H1 (cell line): ENCODE results near the gene NOSIP. TPM values are rescaled to one million over a fixed set of nuclear protein-coding genes. Genes with fewer than 3 reads are reported as not detected.
A peak's percentile ranks its signal among the peaks of the same experiment; 100 is the strongest.

Source experiments
- CTCF ChIA-PET: fragments of 300-600 bp; sonication (Branson Sonifier 250); formaldehyde crosslinking; loops from one replicate; lab custom pipeline; 2021; ENCODE audit not compliant: partially characterized antibody; lab: Charles Lee
- POLR2A ChIA-PET: fragments of 300-600 bp; sonication (Branson Sonifier 250); formaldehyde crosslinking; loops from one replicate; lab custom pipeline; 2021; ENCODE audit warnings: inconsistent platforms; ENCODE audit not compliant: partially characterized antibody; lab: Charles Lee
- DNase-seq, 2 experiments: peaks; one replicate each; pipeline versions ENCODE4 v3.0.0 to v3.0.0-alpha.2; 2010 to 2022; ENCODE audit warnings: low spot score in 2 of 2, low read depth in 1 of 2, mixed read lengths in 1 of 2
- FAIRE-seq: peaks from 2 replicates; lab custom pipeline; 2011; peaks lifted over from hg19 to GRCh38; lab: Jason Lieb, UNC
- H2AFZ ChIP-seq: 2 replicates; pipeline ENCODE4 v1.8.1; 2012; ENCODE audit warnings: low read length, inconsistent platforms
- H2AK5ac ChIP-seq: 2 replicates; pipeline ENCODE4 v1.6.1; 2013; ENCODE audit warnings: low read depth, low read length
- H2BK120ac ChIP-seq: replicated peaks from 2 replicates; pipeline ENCODE3; 2013; ENCODE audit warnings: low read depth, low read length, inconsistent platforms
- H2BK12ac ChIP-seq: 2 replicates; pipeline ENCODE4 v1.6.1; 2013; ENCODE audit warnings: low read depth, low read length
- H2BK15ac ChIP-seq: 2 replicates; pipeline ENCODE4 v1.6.1; 2013; ENCODE audit warnings: low read length
- H2BK20ac ChIP-seq: 2 replicates; pipeline ENCODE4 v1.6.1; 2013; ENCODE audit warnings: low read length
- H2BK5ac ChIP-seq: 2 replicates; pipeline ENCODE4 v1.6.1; 2013; ENCODE audit warnings: low read depth, low read length
- H3K14ac ChIP-seq: 2 replicates; pipeline ENCODE4 v1.6.1; 2013; ENCODE audit warnings: inconsistent platforms; ENCODE audit not compliant: insufficient read length
- H3K18ac ChIP-seq: 2 replicates; pipeline ENCODE4 v1.6.1; 2013; ENCODE audit warnings: low read length; ENCODE audit errors: extremely low read depth
- H3K23ac ChIP-seq: 2 replicates; pipeline ENCODE4 v1.6.1; 2013; ENCODE audit warnings: inconsistent platforms; ENCODE audit not compliant: insufficient read length
- H3K23me2 ChIP-seq: 2 replicates; pipeline ENCODE4 v1.6.1; 2013; ENCODE audit warnings: low read depth, low read length
- H3K27ac ChIP-seq: 2 replicates; pipeline ENCODE4 v1.6.1; 2011; ENCODE audit warnings: low read depth, low read length, inconsistent platforms
- H3K27me3 ChIP-seq, 4 experiments: replicated peaks in 1 of 4; 1 replicate in 1 of 4; 2 replicates in 3 of 4; pipeline versions ENCODE4 v1.6.1 to v1.8.1; 2011 to 2013; ENCODE audit warnings: low read length in 3 of 4, mild to moderate bottlenecking in 3 of 4, inconsistent platforms in 2 of 4, mixed read lengths in 2 of 4, moderate library complexity in 1 of 4; ENCODE audit not compliant: control insufficient read depth in 3 of 4, insufficient read depth in 3 of 4; ENCODE audit errors: extremely low read depth in 1 of 4
- H3K36me3 ChIP-seq, 4 experiments: 2 replicates each; pipeline versions ENCODE4 v1.6.1 to v1.8.1; 2011 to 2013; ENCODE audit warnings: mild to moderate bottlenecking in 4 of 4, low read length in 3 of 4, moderate library complexity in 2 of 4, control low read depth in 1 of 4, inconsistent platforms in 1 of 4; ENCODE audit not compliant: insufficient read depth in 4 of 4, control insufficient read depth in 2 of 4
- H3K4ac ChIP-seq: replicated peaks from 2 replicates; pipeline ENCODE3; 2013; ENCODE audit warnings: low read length, low read depth, mixed read lengths, inconsistent platforms; ENCODE audit not compliant: insufficient read length
- H3K4me1 ChIP-seq, 4 experiments: replicated peaks in 1 of 4; 1 replicate in 1 of 4; 2 replicates in 3 of 4; pipeline versions ENCODE4 v1.6.1 to v1.8.1; 2011 to 2013; ENCODE audit warnings: low read length in 3 of 4, inconsistent platforms in 2 of 4, mixed read lengths in 1 of 4; ENCODE audit not compliant: insufficient read depth in 4 of 4, control insufficient read depth in 3 of 4
- H3K4me2 ChIP-seq, 2 experiments: 2 replicates each; pipeline versions ENCODE4 v1.6.1 to v1.8.1; 2011 to 2013; ENCODE audit warnings: low read depth in 2 of 2, low read length in 2 of 2, control low read depth in 1 of 2, inconsistent platforms in 1 of 2, mild to moderate bottlenecking in 1 of 2; ENCODE audit not compliant: insufficient read depth in 1 of 2
- H3K4me3 ChIP-seq, 4 experiments: fragments of 200-600, 300-600 bp in 1 of 4; sonication (generic), shearing (Covaris generic), sonication (Bioruptor Twin) in 1 of 4; 2 replicates each; pipeline versions ENCODE4 v1.5.1 to v1.8.1; 2011 to 2016; ENCODE audit warnings: low read length in 4 of 4, low read depth in 3 of 4, control low read depth in 2 of 4, inconsistent platforms in 2 of 4, mild to moderate bottlenecking in 2 of 4, mixed read lengths in 1 of 4, moderate library complexity in 1 of 4; ENCODE audit not compliant: insufficient read depth in 2 of 4; ENCODE audit errors: extremely low read depth in 1 of 4
- H3K56ac ChIP-seq: replicated peaks from 2 replicates; pipeline ENCODE3; 2013; ENCODE audit warnings: low read depth, mild to moderate bottlenecking, mixed read lengths, low read length, inconsistent platforms; ENCODE audit not compliant: insufficient read length
- H3K79me1 ChIP-seq: 2 replicates; pipeline ENCODE4 v1.6.1; 2013; ENCODE audit warnings: low read depth, low read length, control low read depth
- H3K79me2 ChIP-seq, 2 experiments: 2 replicates each; pipeline versions ENCODE4 v1.6.1 to v1.8.1; 2012 to 2013; ENCODE audit warnings: low read length in 2 of 2, mild to moderate bottlenecking in 2 of 2, inconsistent platforms in 1 of 2; ENCODE audit not compliant: insufficient read depth in 2 of 2, control insufficient read depth in 1 of 2
- H3K9ac ChIP-seq, 4 experiments: replicated peaks in 1 of 4; 1 replicate in 1 of 4; 2 replicates in 3 of 4; pipeline versions ENCODE4 v1.6.1 to v1.8.1; 2011 to 2013; ENCODE audit warnings: low read depth in 3 of 4, low read length in 3 of 4, control low read depth in 2 of 4, mild to moderate bottlenecking in 2 of 4, moderate library complexity in 2 of 4, inconsistent platforms in 1 of 4; ENCODE audit errors: extremely low read depth in 1 of 4
- H3K9me3 ChIP-seq, 2 experiments: 2 replicates each; pipeline versions ENCODE4 v1.6.1 to v1.8.1; 2012 to 2013; ENCODE audit warnings: mild to moderate bottlenecking in 2 of 2, moderate library complexity in 2 of 2, control low read depth in 1 of 2, inconsistent platforms in 1 of 2, low read depth in 1 of 2, low read length in 1 of 2, mixed read lengths in 1 of 2; ENCODE audit not compliant: insufficient read depth in 2 of 2
- H4K20me1 ChIP-seq, 2 experiments: replicated peaks in 1 of 2; 2 replicates each; pipeline versions ENCODE3 to v1.8.1; 2011 to 2013; ENCODE audit warnings: inconsistent platforms in 2 of 2, low read length in 2 of 2, mild to moderate bottlenecking in 1 of 2; ENCODE audit not compliant: insufficient read depth in 2 of 2, control insufficient read depth in 1 of 2
- H4K5ac ChIP-seq: 2 replicates; pipeline ENCODE4 v1.6.1; 2013; ENCODE audit warnings: low read length, low read depth, mixed read lengths, inconsistent platforms; ENCODE audit not compliant: insufficient read length
- H4K8ac ChIP-seq: 2 replicates; pipeline ENCODE4 v1.8.0; 2013; ENCODE audit warnings: mild to moderate bottlenecking, moderate library complexity, low read length, inconsistent platforms; ENCODE audit not compliant: insufficient read depth; ENCODE audit errors: extremely low read depth
- H4K91ac ChIP-seq: replicated peaks from 2 replicates; pipeline ENCODE3; 2013; ENCODE audit warnings: low read length, mixed read lengths, inconsistent platforms; ENCODE audit not compliant: insufficient read length
- BCL11A ChIP-seq, 2 experiments: IDR thresholded peaks; one replicate each; pipeline ENCODE4 v1.6.1; 2011; ENCODE audit warnings: low read depth in 2 of 2, low read length in 2 of 2, mild to moderate bottlenecking in 2 of 2
- HDAC6 ChIP-seq: IDR thresholded peaks from one replicate; pipeline ENCODE4 v1.7.1; 2012; ENCODE audit warnings: low read depth, mild to moderate bottlenecking, inconsistent platforms, low read length, moderate library complexity
- POLR2AphosphoS5 ChIP-seq: IDR thresholded peaks from 2 replicates; pipeline ENCODE4 v1.6.1; 2011; ENCODE audit warnings: low read depth, low read length
- RNF2 ChIP-seq: fragments of 200-900, 300-1000 bp; sonication (generic); IDR thresholded peaks from 2 replicates; pipeline ENCODE4 v1.7.1; 2016; ENCODE audit warnings: borderline replicate concordance, low read depth, mild to moderate bottlenecking, antibody characterized with exemption, low read length; ENCODE audit not compliant: poor library complexity, severe bottlenecking; ENCODE audit errors: missing control alignments
- SAP30 ChIP-seq: fragments of 300-600 bp; sonication (generic); IDR thresholded peaks from 2 replicates; pipeline ENCODE4 v1.7.1; 2012; ENCODE audit warnings: low read length, moderate library complexity, mild to moderate bottlenecking, inconsistent platforms; ENCODE audit not compliant: insufficient read depth, insufficient replicate concordance
- TBP ChIP-seq: IDR thresholded peaks from 2 replicates; pipeline ENCODE4 v1.6.1; 2011; ENCODE audit warnings: low read depth, low read length, improper control_type of control experiment
- YY1 ChIP-seq: IDR thresholded peaks from 2 replicates; pipeline ENCODE4 v1.6.1; 2011; ENCODE audit warnings: low read depth, mild to moderate bottlenecking, low read length
- WGBS, 2 experiments: shearing (Covaris generic) in 1 of 2; methylation state at CpG; one replicate each; pipeline versions ENCODE4 v1.1.6 to v1.1.7; 2013 to 2015; ENCODE audit warnings: low lambda C conversion rate in 2 of 2, mixed read lengths in 2 of 2, inconsistent platforms in 1 of 2, low coverage in 1 of 2, missing lambda C conversion rate in 1 of 2; ENCODE audit not compliant: insufficient replicate concordance in 2 of 2, insufficient coverage in 1 of 2, insufficient read length in 1 of 2; ENCODE audit errors: extremely low coverage in 1 of 2, missing lambda C conversion rate in 1 of 2; 5-methylcytosine and 5-hydroxymethylcytosine counted together
- polyA plus RNA-seq, 7 experiments: library from polyadenylated mRNA; depleted of rRNA in 3 of 7; stranded (reverse) in 5 of 7; unstranded in 2 of 7; fragments of >200 nt in 5 of 7; fragments of 200-250 nt in 2 of 7; gene quantifications; 1 replicate in 5 of 7; 2 replicates in 1 of 7; 4 replicates in 1 of 7; pipeline versions ENCODE4 v1.2.1 to v1.2.3, GENCODE V29; 2011 to 2013; ENCODE audit warnings: missing spikeins in 2 of 7, mixed read lengths in 2 of 7
- total RNA-seq: library from RNA; stranded (reverse); fragmentation: NEBNext Ultra II Directional; extraction: Animal tissue kit (Norgen Biotek cat#: 25700); gene quantifications from 2 replicates; pipeline ENCODE4 v1.2.1, GENCODE V29; 2021
- TF ChIP-seq, protein P1 (sequence below): IDR thresholded peaks from 2 replicates; pipeline ENCODE4 v1.6.1; 2011; ENCODE audit warnings: low read length, improper control_type of control experiment
- TF ChIP-seq, protein P2 (sequence below), 3 experiments: IDR thresholded peaks; 1 replicate in 2 of 3; 2 replicates in 1 of 3; pipeline versions ENCODE4 v1.5.1 to v1.6.1; 2011; ENCODE audit warnings: low read length in 3 of 3, mild to moderate bottlenecking in 3 of 3, inconsistent platforms in 2 of 3, low read depth in 1 of 3, moderate library complexity in 1 of 3; ENCODE audit not compliant: insufficient read depth in 1 of 3; ENCODE audit errors: control extremely low read depth in 1 of 3

Gene NOSIP
- total and polyA plus RNA-seq, 2 of the 8 experiments (the other 6 are each of a cell fraction or from before 2014, with no cell fraction given) = 85.1 to 192 TPM

DNA sequence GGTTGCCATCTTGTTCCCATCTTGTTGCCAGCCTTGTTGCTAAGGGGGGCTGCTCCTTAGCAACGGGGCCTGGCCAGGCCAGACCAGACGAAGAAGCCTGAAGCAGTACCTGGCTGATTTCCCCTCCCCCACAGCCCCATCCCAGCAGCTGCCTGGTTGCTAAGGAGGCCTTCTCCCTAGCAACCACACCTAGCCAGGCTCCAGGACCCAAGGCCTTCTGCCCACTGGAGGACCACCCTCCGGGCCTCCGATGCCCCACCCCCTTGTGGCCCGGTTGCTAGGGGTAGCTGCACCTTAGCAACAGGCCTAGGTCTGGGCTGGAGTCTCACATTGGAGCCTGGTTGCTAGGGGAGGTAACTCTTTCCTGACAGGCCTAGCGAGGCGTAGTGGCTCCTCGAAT, 4.7 kb upstream of the NOSIP start:
- no peak overlapping the region for H2BK12ac ChIP-seq
- no peaks in the 10 kb centered on the region for H3K9me3 ChIP-seq
- peaks cover 2% of the 10 kb centered on the region; the same call in 1 of the 2 replicates for H3K23me2 ChIP-seq
- no peaks in the 10 kb centered on the region for H3K27me3 ChIP-seq
- no peak overlapping the region for H2AFZ ChIP-seq
- H3K27ac ChIP-seq = peak overlapping the region; percentile 60; the same call in 1 of the 2 replicates
- DNase-seq (peak in 1 of 2 experiments; percentile 81), FAIRE-seq (no peak)
- H2BK5ac ChIP-seq = no peak overlapping the region
- H3K79me2 ChIP-seq = peaks cover 1 to 2% of the 10 kb centered on the region in 2 experiments; a peak in 3 of 4 replicates
- no peaks in the 10 kb centered on the region for H3K79me1 ChIP-seq
- H2AK5ac ChIP-seq = no peak overlapping the region
- H3K36me3 ChIP-seq = no peaks in the 10 kb centered on the region
- no peak overlapping the region for H3K18ac ChIP-seq
- H3K4me2 ChIP-seq = peak overlapping the region in 1 of 2 experiments; percentile 23; a peak in 1 of 4 replicates
- H4K5ac ChIP-seq = no peak overlapping the region
- H3K4me1 ChIP-seq = peaks cover 3 to 23% (median 9%) of the 10 kb centered on the region in 4 experiments
- no peak overlapping the region for H4K91ac ChIP-seq
- no peak overlapping the region for H2BK15ac ChIP-seq
- H3K4me3 ChIP-seq = no peak overlapping the region
- ChIA-PET POLR2A (interaction anchor here (0.7 to 37.8 kb wide), 8 partner anchors 9 to 97 kb away, joined by 3 to 840 read pairs (median 4); partner anchors contain the start of genes RPS11, RRAS and SCAF1), CTCF (interaction anchor here (2.6 kb wide), 1 partner anchor 15 kb away, joined by 13 read pairs; no protein-coding TSS in a partner anchor)
- no peaks in the 10 kb centered on the region for H4K20me1 ChIP-seq
- H3K23ac ChIP-seq = no peak overlapping the region
- peak overlapping the region; percentile 9; the same call in 1 of the 2 replicates for H4K8ac ChIP-seq
- 76% methylated on average over 5 of the region's 8 CpGs; no CpG with 5 or more reads in 1 of the 2 experiments for WGBS, 2 experiments
- H3K14ac ChIP-seq = no peak overlapping the region
- H3K4ac ChIP-seq = no peak overlapping the region
- H2BK20ac ChIP-seq = no peak overlapping the region
- peak overlapping the region in 1 of 4 experiments; percentile 8; a peak in 1 of 7 replicates for H3K9ac ChIP-seq
- no peak overlapping the region for H3K56ac ChIP-seq
- no peak overlapping the region for H2BK120ac ChIP-seq
- TF ChIP-seq HDAC6 (no peak), SAP30 (peak; percentile 58), POLR2AphosphoS5 (no peak), BCL11A (IDR thresholded peaks at IDR 0.05; ENCODE audit: low read depth in 2 of 2, low read length in 2 of 2) (no peak), TBP (no peak), YY1 (0 out of 2 replicates have a peak, but pooled peaks have one; percentile 5), RNF2 (no peak)
- TF ChIP-seq, protein P1, sequence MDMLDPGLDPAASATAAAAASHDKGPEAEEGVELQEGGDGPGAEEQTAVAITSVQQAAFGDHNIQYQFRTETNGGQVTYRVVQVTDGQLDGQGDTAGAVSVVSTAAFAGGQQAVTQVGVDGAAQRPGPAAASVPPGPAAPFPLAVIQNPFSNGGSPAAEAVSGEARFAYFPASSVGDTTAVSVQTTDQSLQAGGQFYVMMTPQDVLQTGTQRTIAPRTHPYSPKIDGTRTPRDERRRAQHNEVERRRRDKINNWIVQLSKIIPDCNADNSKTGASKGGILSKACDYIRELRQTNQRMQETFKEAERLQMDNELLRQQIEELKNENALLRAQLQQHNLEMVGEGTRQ = no peak
- TF ChIP-seq, protein P2, sequence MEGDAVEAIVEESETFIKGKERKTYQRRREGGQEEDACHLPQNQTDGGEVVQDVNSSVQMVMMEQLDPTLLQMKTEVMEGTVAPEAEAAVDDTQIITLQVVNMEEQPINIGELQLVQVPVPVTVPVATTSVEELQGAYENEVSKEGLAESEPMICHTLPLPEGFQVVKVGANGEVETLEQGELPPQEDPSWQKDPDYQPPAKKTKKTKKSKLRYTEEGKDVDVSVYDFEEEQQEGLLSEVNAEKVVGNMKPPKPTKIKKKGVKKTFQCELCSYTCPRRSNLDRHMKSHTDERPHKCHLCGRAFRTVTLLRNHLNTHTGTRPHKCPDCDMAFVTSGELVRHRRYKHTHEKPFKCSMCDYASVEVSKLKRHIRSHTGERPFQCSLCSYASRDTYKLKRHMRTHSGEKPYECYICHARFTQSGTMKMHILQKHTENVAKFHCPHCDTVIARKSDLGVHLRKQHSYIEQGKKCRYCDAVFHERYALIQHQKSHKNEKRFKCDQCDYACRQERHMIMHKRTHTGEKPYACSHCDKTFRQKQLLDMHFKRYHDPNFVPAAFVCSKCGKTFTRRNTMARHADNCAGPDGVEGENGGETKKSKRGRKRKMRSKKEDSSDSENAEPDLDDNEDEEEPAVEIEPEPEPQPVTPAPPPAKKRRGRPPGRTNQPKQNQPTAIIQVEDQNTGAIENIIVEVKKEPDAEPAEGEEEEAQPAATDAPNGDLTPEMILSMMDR (IDR thresholded peaks at IDR 0.05; ENCODE audit: control extremely low read depth in 1 of 3, insufficient read depth in 1 of 3, low read depth in 1 of 3, low read length in 3 of 3) = no peak
